Endothelial cell of umbilical vein (primary cell): ENCODE measurements around the gene BACH2.

Experiments used
- EZH2 ChIP-seq: IDR thresholded peaks from 2 replicates; pipeline ENCODE4 v1.6.1; 2012; ENCODE audit warnings: borderline replicate concordance, low read depth, mild to moderate bottlenecking, moderate library complexity, low read length, inconsistent platforms; ENCODE audit not compliant: severe bottlenecking
- GATA2 ChIP-seq: IDR thresholded peaks from 2 replicates; pipeline ENCODE4 v1.7.0; 2011; ENCODE audit warnings: low read depth, mild to moderate bottlenecking, moderate library complexity, mixed read lengths, low read length; ENCODE audit not compliant: insufficient read length, insufficient read depth
- JUN ChIP-seq: IDR thresholded peaks from 2 replicates; pipeline ENCODE4 v1.6.1; 2011; ENCODE audit warnings: borderline replicate concordance, low read depth; ENCODE audit not compliant: insufficient read length, insufficient read depth
- MYC ChIP-seq: IDR thresholded peaks from one replicate; pipeline ENCODE4 v1.6.1; 2011; ENCODE audit warnings: mild to moderate bottlenecking, low read depth, low read length
- POLR2A ChIP-seq: IDR thresholded peaks from 2 replicates; pipeline ENCODE4 v1.6.1; 2012; ENCODE audit warnings: low read depth, mild to moderate bottlenecking, control low read depth, low read length
- POLR2AphosphoS5 ChIP-seq: IDR thresholded peaks from 2 replicates; pipeline ENCODE4 v1.6.1; 2012; ENCODE audit warnings: low read depth, mild to moderate bottlenecking, control low read depth, low read length, moderate library complexity; ENCODE audit not compliant: insufficient read depth
- TF ChIP-seq, protein P1 (sequence below), 2 donors: IDR thresholded peaks; 1 replicate in 1 of 2; 2 replicates in 1 of 2; pipeline ENCODE4 v1.5.1; 2011; ENCODE audit warnings: low read length in 2 of 2, mild to moderate bottlenecking in 2 of 2, moderate library complexity in 2 of 2, control low read depth in 1 of 2, inconsistent platforms in 1 of 2, low read depth in 1 of 2; ENCODE audit not compliant: insufficient read depth in 1 of 2; ENCODE audit errors: extremely low read depth in 1 of 2
- TF ChIP-seq, protein P2 (sequence below): IDR thresholded peaks from 2 replicates; pipeline ENCODE4 v1.6.1; 2011; ENCODE audit not compliant: insufficient read depth, insufficient read length

DNA sequence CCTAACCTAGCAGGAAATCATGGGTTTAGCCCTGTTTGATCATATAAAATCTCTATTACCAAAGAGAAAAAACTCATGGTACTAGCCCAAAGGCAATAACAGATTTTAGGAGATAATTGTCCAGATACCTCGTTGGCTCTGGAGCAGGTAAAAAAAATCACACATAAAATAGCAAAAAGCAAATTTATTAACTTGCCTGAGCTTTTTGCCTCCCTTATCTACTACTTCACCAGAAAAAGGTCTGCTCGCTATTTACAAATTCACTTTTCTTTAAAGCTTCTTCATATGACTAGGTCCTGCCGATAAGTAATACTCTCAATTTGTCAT, 320.0 kb downstream of the BACH2 start:
- no peak for TF ChIP-seq EZH2
- TF ChIP-seq, protein P1, sequence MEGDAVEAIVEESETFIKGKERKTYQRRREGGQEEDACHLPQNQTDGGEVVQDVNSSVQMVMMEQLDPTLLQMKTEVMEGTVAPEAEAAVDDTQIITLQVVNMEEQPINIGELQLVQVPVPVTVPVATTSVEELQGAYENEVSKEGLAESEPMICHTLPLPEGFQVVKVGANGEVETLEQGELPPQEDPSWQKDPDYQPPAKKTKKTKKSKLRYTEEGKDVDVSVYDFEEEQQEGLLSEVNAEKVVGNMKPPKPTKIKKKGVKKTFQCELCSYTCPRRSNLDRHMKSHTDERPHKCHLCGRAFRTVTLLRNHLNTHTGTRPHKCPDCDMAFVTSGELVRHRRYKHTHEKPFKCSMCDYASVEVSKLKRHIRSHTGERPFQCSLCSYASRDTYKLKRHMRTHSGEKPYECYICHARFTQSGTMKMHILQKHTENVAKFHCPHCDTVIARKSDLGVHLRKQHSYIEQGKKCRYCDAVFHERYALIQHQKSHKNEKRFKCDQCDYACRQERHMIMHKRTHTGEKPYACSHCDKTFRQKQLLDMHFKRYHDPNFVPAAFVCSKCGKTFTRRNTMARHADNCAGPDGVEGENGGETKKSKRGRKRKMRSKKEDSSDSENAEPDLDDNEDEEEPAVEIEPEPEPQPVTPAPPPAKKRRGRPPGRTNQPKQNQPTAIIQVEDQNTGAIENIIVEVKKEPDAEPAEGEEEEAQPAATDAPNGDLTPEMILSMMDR (IDR thresholded peaks at IDR 0.05; ENCODE audit: extremely low read depth in 1 of 2, insufficient read depth in 1 of 2, low read depth in 1 of 2, low read length in 2 of 2): no peak
- TF ChIP-seq, protein P2, sequence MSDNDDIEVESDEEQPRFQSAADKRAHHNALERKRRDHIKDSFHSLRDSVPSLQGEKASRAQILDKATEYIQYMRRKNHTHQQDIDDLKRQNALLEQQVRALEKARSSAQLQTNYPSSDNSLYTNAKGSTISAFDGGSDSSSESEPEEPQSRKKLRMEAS: no peak
- no peak for TF ChIP-seq POLR2A
- no peak for TF ChIP-seq POLR2AphosphoS5
- no peak for TF ChIP-seq MYC
- no peak for TF ChIP-seq JUN
- TF ChIP-seq GATA2: no peak
